K562 (cell line): ENCODE results near the gene KCTD7. TPM values are rescaled to one million over a fixed set of nuclear protein-coding genes. Genes with fewer than 3 reads are reported as not detected.

Experiments
- FOXJ3 ChIP-seq: sonication (generic); formaldehyde crosslinking; IDR thresholded peaks from 2 replicates; pipeline ENCODE4 v1.4.0; 2020; ENCODE audit warnings: mild to moderate bottlenecking, missing genetic modification reagents
- HDAC2 ChIP-seq: fragments of 450-650 bp; IDR thresholded peaks from 2 replicates; pipeline ENCODE4 v1.6.1; 2016; ENCODE audit warnings: mild to moderate bottlenecking
- OTX1 ChIP-seq: fragments of 450-650 bp; formaldehyde crosslinking; IDR thresholded peaks from 2 replicates; pipeline ENCODE4 v1.4.0; 2022; ENCODE audit warnings: mild to moderate bottlenecking
- SREBF2 ChIP-seq: sonication (generic); formaldehyde crosslinking; IDR thresholded peaks from 2 replicates; pipeline ENCODE4 v1.4.0; 2020; ENCODE audit warnings: mild to moderate bottlenecking, missing genetic modification reagents
- TARDBP ChIP-seq: fragments of 450-650 bp; IDR thresholded peaks from 2 replicates; pipeline ENCODE4 v1.6.1; 2016
- UBTF ChIP-seq, 2 experiments: IDR thresholded peaks; 2 replicates each; pipeline ENCODE4 v1.6.1; 2012; ENCODE audit warnings: improper control_type of control experiment in 2 of 2, low read depth in 2 of 2, low read length in 2 of 2, borderline replicate concordance in 1 of 2
- ZBTB26 ChIP-seq: fragments of 450-650 bp; formaldehyde crosslinking; IDR thresholded peaks from 2 replicates; pipeline ENCODE4 v1.4.0; 2022; ENCODE audit warnings: missing genetic modification characterization
- polyA plus RNA-seq, 8 experiments: library from polyadenylated mRNA; depleted of rRNA in 4 of 8; stranded (reverse) in 5 of 8; unstranded in 3 of 8; fragments of >200 nt; fragmentation: Nextera tagmentation in 2 of 8; fragmentation: Illumina TruSeq in 1 of 8; extraction: Ambion mirVana in 2 of 8; extraction: Trizol in 1 of 8; gene quantifications; 2 replicates each; pipeline versions ENCODE4 v1.2.1 to v1.2.3, GENCODE V29; 2011 to 2014; ENCODE audit warnings: inconsistent platforms in 1 of 8, missing spikeins in 1 of 8
- total RNA-seq, 7 experiments: library from RNA; depleted of rRNA in 6 of 7; stranded (reverse); fragments of >200 nt in 6 of 7; fragmentation: Illumina TruSeq in 2 of 7; extraction: Trizol in 2 of 7; gene quantifications; 2 replicates each; pipeline versions ENCODE4 v1.2.1 to v1.2.3, GENCODE V29; 2011 to 2021; ENCODE audit warnings: low replicate concordance in 1 of 7
- TF ChIP-seq, protein P1 (sequence below), 2 experiments: fragments of 450-650 bp; IDR thresholded peaks; 2 replicates each; pipeline ENCODE4 v1.6.1; 2018; ENCODE audit warnings: mild to moderate bottlenecking in 2 of 2, low read depth in 1 of 2; ENCODE audit not compliant: partially characterized antibody in 2 of 2
- TF ChIP-seq, protein P2 (sequence below): fragments of 250-450 bp; sonication (Bioruptor Pico); IDR thresholded peaks from 2 replicates; pipeline ENCODE4 v1.9.0; 2021; ENCODE audit warnings: mild to moderate bottlenecking, inconsistent platforms
- TF ChIP-seq, protein P3 (sequence below): fragments of 250-450 bp; sonication (Bioruptor Pico); IDR thresholded peaks from 2 replicates; pipeline ENCODE4 v1.4.0; 2020

KCTD7 gene
- total and polyA plus RNA-seq, 9 of the 15 experiments (the other 6 are each of a cell fraction or from before 2014, with no cell fraction given), result 1.5 to 26.0 (median 9.0) TPM

- TF ChIP-seq OTX1 (CRISPR knock-in tag), result peak; percentile 66; the same call in 1 of the 2 replicates
- TF ChIP-seq, protein P1, sequence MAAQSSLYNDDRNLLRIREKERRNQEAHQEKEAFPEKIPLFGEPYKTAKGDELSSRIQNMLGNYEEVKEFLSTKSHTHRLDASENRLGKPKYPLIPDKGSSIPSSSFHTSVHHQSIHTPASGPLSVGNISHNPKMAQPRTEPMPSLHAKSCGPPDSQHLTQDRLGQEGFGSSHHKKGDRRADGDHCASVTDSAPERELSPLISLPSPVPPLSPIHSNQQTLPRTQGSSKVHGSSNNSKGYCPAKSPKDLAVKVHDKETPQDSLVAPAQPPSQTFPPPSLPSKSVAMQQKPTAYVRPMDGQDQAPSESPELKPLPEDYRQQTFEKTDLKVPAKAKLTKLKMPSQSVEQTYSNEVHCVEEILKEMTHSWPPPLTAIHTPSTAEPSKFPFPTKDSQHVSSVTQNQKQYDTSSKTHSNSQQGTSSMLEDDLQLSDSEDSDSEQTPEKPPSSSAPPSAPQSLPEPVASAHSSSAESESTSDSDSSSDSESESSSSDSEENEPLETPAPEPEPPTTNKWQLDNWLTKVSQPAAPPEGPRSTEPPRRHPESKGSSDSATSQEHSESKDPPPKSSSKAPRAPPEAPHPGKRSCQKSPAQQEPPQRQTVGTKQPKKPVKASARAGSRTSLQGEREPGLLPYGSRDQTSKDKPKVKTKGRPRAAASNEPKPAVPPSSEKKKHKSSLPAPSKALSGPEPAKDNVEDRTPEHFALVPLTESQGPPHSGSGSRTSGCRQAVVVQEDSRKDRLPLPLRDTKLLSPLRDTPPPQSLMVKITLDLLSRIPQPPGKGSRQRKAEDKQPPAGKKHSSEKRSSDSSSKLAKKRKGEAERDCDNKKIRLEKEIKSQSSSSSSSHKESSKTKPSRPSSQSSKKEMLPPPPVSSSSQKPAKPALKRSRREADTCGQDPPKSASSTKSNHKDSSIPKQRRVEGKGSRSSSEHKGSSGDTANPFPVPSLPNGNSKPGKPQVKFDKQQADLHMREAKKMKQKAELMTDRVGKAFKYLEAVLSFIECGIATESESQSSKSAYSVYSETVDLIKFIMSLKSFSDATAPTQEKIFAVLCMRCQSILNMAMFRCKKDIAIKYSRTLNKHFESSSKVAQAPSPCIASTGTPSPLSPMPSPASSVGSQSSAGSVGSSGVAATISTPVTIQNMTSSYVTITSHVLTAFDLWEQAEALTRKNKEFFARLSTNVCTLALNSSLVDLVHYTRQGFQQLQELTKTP (IDR thresholded peaks at IDR 0.05; ENCODE audit: low read depth in 1 of 2, partially characterized antibody in 2 of 2), result peak in 1 of 2 experiments; percentile 80
- TF ChIP-seq, protein P2, sequence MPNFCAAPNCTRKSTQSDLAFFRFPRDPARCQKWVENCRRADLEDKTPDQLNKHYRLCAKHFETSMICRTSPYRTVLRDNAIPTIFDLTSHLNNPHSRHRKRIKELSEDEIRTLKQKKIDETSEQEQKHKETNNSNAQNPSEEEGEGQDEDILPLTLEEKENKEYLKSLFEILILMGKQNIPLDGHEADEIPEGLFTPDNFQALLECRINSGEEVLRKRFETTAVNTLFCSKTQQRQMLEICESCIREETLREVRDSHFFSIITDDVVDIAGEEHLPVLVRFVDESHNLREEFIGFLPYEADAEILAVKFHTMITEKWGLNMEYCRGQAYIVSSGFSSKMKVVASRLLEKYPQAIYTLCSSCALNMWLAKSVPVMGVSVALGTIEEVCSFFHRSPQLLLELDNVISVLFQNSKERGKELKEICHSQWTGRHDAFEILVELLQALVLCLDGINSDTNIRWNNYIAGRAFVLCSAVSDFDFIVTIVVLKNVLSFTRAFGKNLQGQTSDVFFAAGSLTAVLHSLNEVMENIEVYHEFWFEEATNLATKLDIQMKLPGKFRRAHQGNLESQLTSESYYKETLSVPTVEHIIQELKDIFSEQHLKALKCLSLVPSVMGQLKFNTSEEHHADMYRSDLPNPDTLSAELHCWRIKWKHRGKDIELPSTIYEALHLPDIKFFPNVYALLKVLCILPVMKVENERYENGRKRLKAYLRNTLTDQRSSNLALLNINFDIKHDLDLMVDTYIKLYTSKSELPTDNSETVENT, result 0 out of 2 replicates have a peak, but pooled peaks have one; percentile 7
- TF ChIP-seq HDAC2, result 0 out of 2 replicates have a peak, but pooled peaks have one; percentile 78
- TF ChIP-seq, protein P3, sequence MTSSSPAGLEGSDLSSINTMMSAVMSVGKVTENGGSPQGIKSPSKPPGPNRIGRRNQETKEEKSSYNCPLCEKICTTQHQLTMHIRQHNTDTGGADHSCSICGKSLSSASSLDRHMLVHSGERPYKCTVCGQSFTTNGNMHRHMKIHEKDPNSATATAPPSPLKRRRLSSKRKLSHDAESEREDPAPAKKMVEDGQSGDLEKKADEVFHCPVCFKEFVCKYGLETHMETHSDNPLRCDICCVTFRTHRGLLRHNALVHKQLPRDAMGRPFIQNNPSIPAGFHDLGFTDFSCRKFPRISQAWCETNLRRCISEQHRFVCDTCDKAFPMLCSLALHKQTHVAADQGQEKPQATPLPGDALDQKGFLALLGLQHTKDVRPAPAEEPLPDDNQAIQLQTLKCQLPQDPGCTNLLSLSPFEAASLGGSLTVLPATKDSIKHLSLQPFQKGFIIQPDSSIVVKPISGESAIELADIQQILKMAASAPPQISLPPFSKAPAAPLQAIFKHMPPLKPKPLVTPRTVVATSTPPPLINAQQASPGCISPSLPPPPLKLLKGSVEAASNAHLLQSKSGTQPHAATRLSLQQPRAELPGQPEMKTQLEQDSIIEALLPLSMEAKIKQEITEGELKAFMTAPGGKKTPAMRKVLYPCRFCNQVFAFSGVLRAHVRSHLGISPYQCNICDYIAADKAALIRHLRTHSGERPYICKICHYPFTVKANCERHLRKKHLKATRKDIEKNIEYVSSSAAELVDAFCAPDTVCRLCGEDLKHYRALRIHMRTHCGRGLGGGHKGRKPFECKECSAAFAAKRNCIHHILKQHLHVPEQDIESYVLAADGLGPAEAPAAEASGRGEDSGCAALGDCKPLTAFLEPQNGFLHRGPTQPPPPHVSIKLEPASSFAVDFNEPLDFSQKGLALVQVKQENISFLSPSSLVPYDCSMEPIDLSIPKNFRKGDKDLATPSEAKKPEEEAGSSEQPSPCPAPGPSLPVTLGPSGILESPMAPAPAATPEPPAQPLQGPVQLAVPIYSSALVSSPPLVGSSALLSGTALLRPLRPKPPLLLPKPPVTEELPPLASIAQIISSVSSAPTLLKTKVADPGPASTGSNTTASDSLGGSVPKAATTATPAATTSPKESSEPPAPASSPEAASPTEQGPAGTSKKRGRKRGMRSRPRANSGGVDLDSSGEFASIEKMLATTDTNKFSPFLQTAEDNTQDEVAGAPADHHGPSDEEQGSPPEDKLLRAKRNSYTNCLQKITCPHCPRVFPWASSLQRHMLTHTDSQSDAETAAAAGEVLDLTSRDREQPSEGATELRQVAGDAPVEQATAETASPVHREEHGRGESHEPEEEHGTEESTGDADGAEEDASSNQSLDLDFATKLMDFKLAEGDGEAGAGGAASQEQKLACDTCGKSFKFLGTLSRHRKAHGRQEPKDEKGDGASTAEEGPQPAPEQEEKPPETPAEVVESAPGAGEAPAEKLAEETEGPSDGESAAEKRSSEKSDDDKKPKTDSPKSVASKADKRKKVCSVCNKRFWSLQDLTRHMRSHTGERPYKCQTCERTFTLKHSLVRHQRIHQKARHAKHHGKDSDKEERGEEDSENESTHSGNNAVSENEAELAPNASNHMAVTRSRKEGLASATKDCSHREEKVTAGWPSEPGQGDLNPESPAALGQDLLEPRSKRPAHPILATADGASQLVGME (CRISPR knock-in tag), result 0 out of 2 replicates have a peak, but pooled peaks have one; percentile 27
- TF ChIP-seq FOXJ3 (CRISPR knock-in tag), result 0 out of 2 replicates have a peak, but pooled peaks have one; percentile 13
- TF ChIP-seq SREBF2, result peak; percentile 63; the same call in 1 of the 2 replicates
- peak; percentile 21; the same call in 1 of the 2 replicates for TF ChIP-seq TARDBP
- peak; percentile 67; the same call in 1 of the 2 replicates for TF ChIP-seq ZBTB26 (CRISPR knock-in tag)
- 0 out of 4 replicates have a peak, but pooled peaks have one; percentile 28 to 61 for TF ChIP-seq UBTF (IDR thresholded peaks at IDR 0.05; ENCODE audit: borderline replicate concordance in 1 of 2, low read depth in 2 of 2, low read length in 2 of 2)
Measured at GRCh38 chr7:66653719-66654274, 25.1 kb downstream of the KCTD7 start (continued).
